HepG2 (cell line): ENCODE results near the gene ALDH16A1. TPM values are rescaled to one million over a fixed set of nuclear protein-coding genes. Genes with fewer than 3 reads are reported as not detected.

Experiments
- ATF3 ChIP-seq: sonication (generic); formaldehyde crosslinking; IDR thresholded peaks from 2 replicates; pipeline ENCODE4 v1.4.0; 2020; ENCODE audit warnings: missing genetic modification reagents
- BORCS8-MEF2B ChIP-seq: sonication (generic); formaldehyde crosslinking; IDR thresholded peaks from 2 replicates; pipeline ENCODE4 v1.8.0; 2022; ENCODE audit warnings: mild to moderate bottlenecking, missing genetic modification reagents
- CCAR2 ChIP-seq: fragments of 200-400 bp; formaldehyde crosslinking; optimal IDR thresholded peaks from 2 replicates; pipeline ENCODE3; 2018; ENCODE audit warnings: low read depth, mild to moderate bottlenecking, low read length, moderate library complexity
- ERF ChIP-seq: IDR thresholded peaks from 2 replicates; pipeline ENCODE4 v1.6.1; 2018; ENCODE audit warnings: missing biosample characterization, missing genetic modification reagents
- GTF2F1 ChIP-seq: fragments of 150-350 bp; IDR thresholded peaks from 2 replicates; pipeline ENCODE4 v1.6.1; 2014; ENCODE audit warnings: low read length
- KDM4B ChIP-seq: sonication (generic); formaldehyde crosslinking; IDR thresholded peaks from 2 replicates; pipeline ENCODE4 v1.4.0; 2020; ENCODE audit warnings: missing genetic modification reagents
- NFRKB ChIP-seq: fragments of 450-650 bp; IDR thresholded peaks from 2 replicates; pipeline ENCODE4 v1.6.1; 2017
- PAWR ChIP-seq: sonication (generic); formaldehyde crosslinking; IDR thresholded peaks from 2 replicates; pipeline ENCODE4 v1.4.0; 2020; ENCODE audit warnings: missing genetic modification reagents, mild to moderate bottlenecking, borderline replicate concordance
- SNAI1 ChIP-seq: sonication (generic); formaldehyde crosslinking; IDR thresholded peaks from 2 replicates; pipeline ENCODE4 v1.5.0; 2020; ENCODE audit warnings: mild to moderate bottlenecking, missing genetic modification reagents, borderline replicate concordance
- THRA ChIP-seq: sonication (generic); formaldehyde crosslinking; IDR thresholded peaks from 2 replicates; pipeline ENCODE4 v1.4.0; 2020; ENCODE audit warnings: missing genetic modification reagents, borderline replicate concordance
- TMF1 ChIP-seq: sonication (generic); formaldehyde crosslinking; IDR thresholded peaks from 2 replicates; pipeline ENCODE4 v1.8.1; 2022; ENCODE audit warnings: low read depth, missing genetic modification reagents
- ZFP36L1 ChIP-seq: sonication (generic); formaldehyde crosslinking; IDR thresholded peaks from 2 replicates; pipeline ENCODE4 v1.8.0; 2022; ENCODE audit warnings: mild to moderate bottlenecking, missing genetic modification reagents, moderate library complexity
- ZFP36L2 ChIP-seq: sonication (generic); formaldehyde crosslinking; IDR thresholded peaks from 2 replicates; pipeline ENCODE4 v1.4.0; 2020; ENCODE audit warnings: missing genetic modification reagents
- ZNF256 ChIP-seq: sonication (generic); formaldehyde crosslinking; conservative IDR thresholded peaks from 2 replicates; pipeline ENCODE4 v1.4.0; 2020; ENCODE audit warnings: missing genetic modification reagents
- ZNF263 ChIP-seq: sonication (generic); formaldehyde crosslinking; IDR thresholded peaks from 2 replicates; pipeline ENCODE4 v1.4.0; 2020; ENCODE audit warnings: missing genetic modification reagents
- ZNF296 ChIP-seq: sonication (generic); formaldehyde crosslinking; conservative IDR thresholded peaks from 2 replicates; pipeline ENCODE4 v1.5.0; 2020; ENCODE audit warnings: mild to moderate bottlenecking, missing genetic modification reagents
- ZNF451 ChIP-seq: sonication (generic); formaldehyde crosslinking; IDR thresholded peaks from 2 replicates; pipeline ENCODE4 v1.5.0; 2020; ENCODE audit warnings: mild to moderate bottlenecking, missing genetic modification reagents
- ZNF484 ChIP-seq: sonication (generic); formaldehyde crosslinking; IDR thresholded peaks from 2 replicates; pipeline ENCODE4 v1.5.1; 2020; ENCODE audit warnings: mild to moderate bottlenecking, low read depth, missing genetic modification reagents, borderline replicate concordance
- ZNF550 ChIP-seq: sonication (generic); formaldehyde crosslinking; IDR thresholded peaks from 2 replicates; pipeline ENCODE4 v1.4.0; 2020; ENCODE audit warnings: mild to moderate bottlenecking, missing genetic modification reagents, borderline replicate concordance
- ZNF552 ChIP-seq: sonication (generic); formaldehyde crosslinking; IDR thresholded peaks from 2 replicates; pipeline ENCODE4 v1.9.0; 2022; ENCODE audit warnings: missing genetic modification reagents, mild to moderate bottlenecking, borderline replicate concordance
- ZNF776 ChIP-seq: sonication (generic); formaldehyde crosslinking; IDR thresholded peaks from 2 replicates; pipeline ENCODE4 v1.4.0; 2020; ENCODE audit warnings: mild to moderate bottlenecking, missing genetic modification reagents
- polyA plus RNA-seq, 8 experiments: library from polyadenylated mRNA; depleted of rRNA in 3 of 8; stranded (reverse) in 7 of 8; unstranded in 1 of 8; fragments of >200 nt; fragmentation: Illumina TruSeq in 4 of 8; extraction: Trizol in 4 of 8; gene quantifications; 2 replicates each; pipeline versions ENCODE4 v1.2.1 to v1.2.3, GENCODE V29; 2011 to 2016; ENCODE audit warnings: low read depth in 4 of 8, missing spikeins in 1 of 8, mixed read lengths in 1 of 8; ENCODE audit not compliant: insufficient read depth in 1 of 8
- total RNA-seq, 5 experiments: library from RNA; depleted of rRNA; stranded (reverse); fragments of >200 nt; fragmentation: Illumina TruSeq; extraction: Trizol; gene quantifications; 2 replicates each; pipeline ENCODE4 v1.2.3, GENCODE V29; 2016; ENCODE audit warnings: low read depth in 1 of 5
- TF ChIP-seq, protein P1 (sequence below): IDR thresholded peaks from 2 replicates; pipeline ENCODE4 v1.6.1; 2016; ENCODE audit warnings: mild to moderate bottlenecking, missing biosample characterization, missing genetic modification reagents
- TF ChIP-seq, protein P2 (sequence below): sonication (generic); formaldehyde crosslinking; IDR thresholded peaks from 2 replicates; pipeline ENCODE4 v1.9.0; 2021; ENCODE audit warnings: missing genetic modification reagents, mild to moderate bottlenecking, borderline replicate concordance
- TF ChIP-seq, protein P3 (sequence below): sonication (generic); formaldehyde crosslinking; IDR thresholded peaks from 2 replicates; pipeline ENCODE4 v1.4.0; 2020; ENCODE audit warnings: missing genetic modification reagents

Gene ALDH16A1
- total and polyA plus RNA-seq, 2 of the 13 experiments (the other 11 are each of a cell fraction or from before 2014, with no cell fraction given), result 8.4 to 34.9 TPM

- TF ChIP-seq THRA (CRISPR knock-in tag), result peak; percentile 79
- TF ChIP-seq NFRKB, result peak; percentile 71
- peak; percentile 86 for TF ChIP-seq ATF3 (CRISPR knock-in tag)
- TF ChIP-seq CCAR2, result no peak
- peak; percentile 72 for TF ChIP-seq BORCS8-MEF2B (CRISPR knock-in tag)
- no peak for TF ChIP-seq ZNF484 (CRISPR knock-in tag)
- peak; percentile 79; the same call in 1 of the 2 replicates for TF ChIP-seq GTF2F1
- TF ChIP-seq, protein P1, sequence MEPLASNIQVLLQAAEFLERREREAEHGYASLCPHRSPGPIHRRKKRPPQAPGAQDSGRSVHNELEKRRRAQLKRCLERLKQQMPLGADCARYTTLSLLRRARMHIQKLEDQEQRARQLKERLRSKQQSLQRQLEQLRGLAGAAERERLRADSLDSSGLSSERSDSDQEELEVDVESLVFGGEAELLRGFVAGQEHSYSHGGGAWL, result peak; percentile 85
- TF ChIP-seq ZNF296 (CRISPR knock-in tag), result no peak
- TF ChIP-seq, protein P2, sequence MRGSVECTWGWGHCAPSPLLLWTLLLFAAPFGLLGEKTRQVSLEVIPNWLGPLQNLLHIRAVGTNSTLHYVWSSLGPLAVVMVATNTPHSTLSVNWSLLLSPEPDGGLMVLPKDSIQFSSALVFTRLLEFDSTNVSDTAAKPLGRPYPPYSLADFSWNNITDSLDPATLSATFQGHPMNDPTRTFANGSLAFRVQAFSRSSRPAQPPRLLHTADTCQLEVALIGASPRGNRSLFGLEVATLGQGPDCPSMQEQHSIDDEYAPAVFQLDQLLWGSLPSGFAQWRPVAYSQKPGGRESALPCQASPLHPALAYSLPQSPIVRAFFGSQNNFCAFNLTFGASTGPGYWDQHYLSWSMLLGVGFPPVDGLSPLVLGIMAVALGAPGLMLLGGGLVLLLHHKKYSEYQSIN (CRISPR knock-in tag), result no peak
- peak; percentile 62; the same call in 1 of the 2 replicates for TF ChIP-seq ZNF451 (CRISPR knock-in tag)
- no peak for TF ChIP-seq ZNF552 (CRISPR knock-in tag)
- 0 out of 2 replicates have a peak, but pooled peaks have one; percentile 66 for TF ChIP-seq ZNF776 (CRISPR knock-in tag)
- peak; percentile 63; the same call in 1 of the 2 replicates for TF ChIP-seq KDM4B
- no peak for TF ChIP-seq ZNF550 (CRISPR knock-in tag)
- TF ChIP-seq ZFP36L2 (CRISPR knock-in tag), result no peak
- peak; percentile 79 for TF ChIP-seq SNAI1 (CRISPR knock-in tag)
- peak; percentile 95 for TF ChIP-seq ERF (CRISPR knock-in tag)
- TF ChIP-seq TMF1 (CRISPR knock-in tag), result no peak
- no peak; the same call in 1 of the 2 replicates for TF ChIP-seq ZNF256 (CRISPR knock-in tag)
- TF ChIP-seq PAWR, result no peak
- TF ChIP-seq ZNF263, result no peak
- TF ChIP-seq ZFP36L1, result no peak
- TF ChIP-seq, protein P3, sequence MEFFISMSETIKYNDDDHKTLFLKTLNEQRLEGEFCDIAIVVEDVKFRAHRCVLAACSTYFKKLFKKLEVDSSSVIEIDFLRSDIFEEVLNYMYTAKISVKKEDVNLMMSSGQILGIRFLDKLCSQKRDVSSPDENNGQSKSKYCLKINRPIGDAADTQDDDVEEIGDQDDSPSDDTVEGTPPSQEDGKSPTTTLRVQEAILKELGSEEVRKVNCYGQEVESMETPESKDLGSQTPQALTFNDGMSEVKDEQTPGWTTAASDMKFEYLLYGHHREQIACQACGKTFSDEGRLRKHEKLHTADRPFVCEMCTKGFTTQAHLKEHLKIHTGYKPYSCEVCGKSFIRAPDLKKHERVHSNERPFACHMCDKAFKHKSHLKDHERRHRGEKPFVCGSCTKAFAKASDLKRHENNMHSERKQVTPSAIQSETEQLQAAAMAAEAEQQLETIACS (CRISPR knock-in tag), result peak; percentile 37; the same call in 1 of the 2 replicates
Observed at GRCh38 chr19:49487277-49488045, 34.4 kb downstream of the ALDH16A1 start, which contains the start of gene RPL13A (continued).
